ENCODE measurements around the gene TKTL1.
A peak's percentile ranks its signal among the peaks of the same experiment; 100 is the strongest.

TKTL1 gene

GRCh38 chrX:154350429-154351182 lies 55.0 kb downstream of the TKTL1 start:
- no peaks in the 10 kb centered on the region for H3K27me3 Mint-ChIP-seq
- no peak overlapping the region for H3K27ac Mint-ChIP-seq
- H3K4me1 Mint-ChIP-seq: peaks cover 23% of the 10 kb centered on the region
- H3K4me3 Mint-ChIP-seq: no peak overlapping the region
- H3K36me3 Mint-ChIP-seq: no peaks in the 10 kb centered on the region
- H3K9me3 Mint-ChIP-seq: no peaks in the 10 kb centered on the region

GRCh38 chrX:154351183-154352011 lies 55.8 kb downstream of the TKTL1 start:
- Mint-ChIP-seq H3K9me3 (no peaks in the 10 kb centered on the region), H3K4me3 (no peak overlapping the region), H3K4me1 (peaks cover 26% of the 10 kb centered on the region), H3K27me3 (no peaks in the 10 kb centered on the region), H3K36me3 (no peaks in the 10 kb centered on the region), H3K27ac (peak overlapping the region; percentile 80)

GRCh38 chrX:154352012-154352401 lies 56.4 kb downstream of the TKTL1 start:
- Mint-ChIP-seq H3K4me1 (peaks cover 26% of the 10 kb centered on the region), H3K27ac (peak overlapping the region; percentile 23), H3K36me3 (no peaks in the 10 kb centered on the region), H3K4me3 (no peak overlapping the region), H3K27me3 (no peaks in the 10 kb centered on the region), H3K9me3 (no peaks in the 10 kb centered on the region)

- Mint-ChIP-seq H3K27me3 (no peaks in the 10 kb centered on the region), H3K4me1 (peaks cover 22% of the 10 kb centered on the region), H3K9me3 (no peaks in the 10 kb centered on the region), H3K36me3 (no peaks in the 10 kb centered on the region), H3K27ac (no peak overlapping the region), H3K4me3 (no peak overlapping the region)
These were observed 56.9 kb downstream of the TKTL1 start for GRCh38 chrX:154352466-154352865.

- H3K4me3 Mint-ChIP-seq: no peak overlapping the region
- no peaks in the 10 kb centered on the region for H3K36me3 Mint-ChIP-seq
- H3K27me3 Mint-ChIP-seq: no peaks in the 10 kb centered on the region
- H3K9me3 Mint-ChIP-seq: no peaks in the 10 kb centered on the region
- H3K27ac Mint-ChIP-seq: no peak overlapping the region
- peaks cover 18% of the 10 kb centered on the region for H3K4me1 Mint-ChIP-seq
These were observed 57.7 kb downstream of the TKTL1 start for GRCh38 chrX:154353172-154353843.

- no peaks in the 10 kb centered on the region for H3K36me3 Mint-ChIP-seq
- no peak overlapping the region for H3K4me3 Mint-ChIP-seq
- H3K9me3 Mint-ChIP-seq: no peaks in the 10 kb centered on the region
- H3K27me3 Mint-ChIP-seq: no peaks in the 10 kb centered on the region
- no peak overlapping the region for H3K27ac Mint-ChIP-seq
- H3K4me1 Mint-ChIP-seq: peaks cover 15% of the 10 kb centered on the region
These were observed 58.4 kb downstream of the TKTL1 start for GRCh38 chrX:154354013-154354412.

- Mint-ChIP-seq H3K27ac (no peak overlapping the region), H3K36me3 (no peaks in the 10 kb centered on the region), H3K27me3 (no peaks in the 10 kb centered on the region), H3K9me3 (no peaks in the 10 kb centered on the region), H3K4me3 (no peak overlapping the region), H3K4me1 (peaks cover 15% of the 10 kb centered on the region)
These were observed 58.9 kb downstream of the TKTL1 start for GRCh38 chrX:154354516-154354915.

- no peaks in the 10 kb centered on the region for H3K27me3 Mint-ChIP-seq
- H3K4me3 Mint-ChIP-seq: no peak overlapping the region
- no peaks in the 10 kb centered on the region for H3K9me3 Mint-ChIP-seq
- no peak overlapping the region for H3K27ac Mint-ChIP-seq
- H3K4me1 Mint-ChIP-seq: peaks cover 12% of the 10 kb centered on the region
- no peaks in the 10 kb centered on the region for H3K36me3 Mint-ChIP-seq
These were observed 59.6 kb downstream of the TKTL1 start for GRCh38 chrX:154355094-154355775.

- Mint-ChIP-seq H3K9me3 (no peaks in the 10 kb centered on the region), H3K4me3 (no peak overlapping the region), H3K4me1 (peaks cover 12% of the 10 kb centered on the region), H3K27me3 (no peaks in the 10 kb centered on the region), H3K36me3 (no peaks in the 10 kb centered on the region), H3K27ac (no peak overlapping the region)
These were observed 60.2 kb downstream of the TKTL1 start for GRCh38 chrX:154355776-154356140.

- H3K27ac Mint-ChIP-seq: no peak overlapping the region
- no peaks in the 10 kb centered on the region for H3K9me3 Mint-ChIP-seq
- no peaks in the 10 kb centered on the region for H3K27me3 Mint-ChIP-seq
- H3K36me3 Mint-ChIP-seq: no peaks in the 10 kb centered on the region
- H3K4me3 Mint-ChIP-seq: no peak overlapping the region
- H3K4me1 Mint-ChIP-seq: peaks cover 9% of the 10 kb centered on the region
These were observed 61.0 kb downstream of the TKTL1 start for GRCh38 chrX:154356596-154356995.

- no peaks in the 10 kb centered on the region for H3K36me3 Mint-ChIP-seq
- H3K4me1 Mint-ChIP-seq: peaks cover 6% of the 10 kb centered on the region
- H3K4me3 Mint-ChIP-seq: no peak overlapping the region
- H3K9me3 Mint-ChIP-seq: no peaks in the 10 kb centered on the region
- no peaks in the 10 kb centered on the region for H3K27me3 Mint-ChIP-seq
- H3K27ac Mint-ChIP-seq: peak overlapping the region; percentile 35
These were observed 61.6 kb downstream of the TKTL1 start for GRCh38 chrX:154357205-154357604.

- peaks cover 6% of the 10 kb centered on the region for H3K4me1 Mint-ChIP-seq
- H3K9me3 Mint-ChIP-seq: no peaks in the 10 kb centered on the region
- H3K27ac Mint-ChIP-seq: peak overlapping the region; percentile 35
- H3K36me3 Mint-ChIP-seq: no peaks in the 10 kb centered on the region
- no peaks in the 10 kb centered on the region for H3K27me3 Mint-ChIP-seq
- no peak overlapping the region for H3K4me3 Mint-ChIP-seq
These were observed 62.4 kb downstream of the TKTL1 start for GRCh38 chrX:154358011-154358410.

- peaks cover 6% of the 10 kb centered on the region for H3K4me1 Mint-ChIP-seq
- H3K27ac Mint-ChIP-seq: no peak overlapping the region
- H3K27me3 Mint-ChIP-seq: no peaks in the 10 kb centered on the region
- H3K36me3 Mint-ChIP-seq: no peaks in the 10 kb centered on the region
- no peak overlapping the region for H3K4me3 Mint-ChIP-seq
- H3K9me3 Mint-ChIP-seq: no peaks in the 10 kb centered on the region
These were observed 63.2 kb downstream of the TKTL1 start for GRCh38 chrX:154358829-154359228.

GRCh38 chrX:154359362-154360154 lies 64.0 kb downstream of the TKTL1 start:
- H3K27me3 Mint-ChIP-seq: no peaks in the 10 kb centered on the region
- H3K4me1 Mint-ChIP-seq: peaks cover 4% of the 10 kb centered on the region
- H3K9me3 Mint-ChIP-seq: no peaks in the 10 kb centered on the region
- H3K36me3 Mint-ChIP-seq: no peaks in the 10 kb centered on the region
- H3K27ac Mint-ChIP-seq: no peak overlapping the region
- no peak overlapping the region for H3K4me3 Mint-ChIP-seq

Data from activated naive CD4-positive, alpha-beta T cell treated with anti-CD3 and anti-CD28 coated beads, Interleukin-2, amount 50 U/mL, for 24 hours (primary cell).